Memory B cell (primary cell): ENCODE measurements around the gene QARS1.

Source experiments
- ATAC-seq: fragments of 150-1000 bp; cut with Tn5 transposase; 2 replicates; pipeline ENCODE4 v1.10.0; 2021; ENCODE audit warnings: low read depth, mild to moderate bottlenecking, moderate library complexity
- DNase-seq, 2 donors: peaks; one replicate each; pipeline ENCODE4 v3.0.0; 2022; ENCODE audit warnings: low spot score in 2 of 2
- H3K27ac Mint-ChIP-seq: one replicate; pipeline ENCODE4 v1.8.0; 2022; ENCODE audit warnings: mild to moderate bottlenecking, moderate library complexity, mixed read lengths
- H3K27me3 Mint-ChIP-seq: one replicate; pipeline ENCODE4 v1.8.0; 2022; ENCODE audit warnings: mixed read lengths
- H3K36me3 Mint-ChIP-seq: one replicate; pipeline ENCODE4 v1.8.0; 2022; ENCODE audit warnings: mild to moderate bottlenecking, mixed read lengths
- H3K4me1 Mint-ChIP-seq: one replicate; pipeline ENCODE4 v1.8.0; 2022; ENCODE audit warnings: mixed read lengths
- H3K4me3 Mint-ChIP-seq: one replicate; pipeline ENCODE4 v1.8.0; 2022; ENCODE audit warnings: mild to moderate bottlenecking, moderate library complexity, mixed read lengths
- H3K9me3 Mint-ChIP-seq: one replicate; pipeline ENCODE4 v1.8.0; 2022; ENCODE audit warnings: mixed read lengths

QARS1 gene

DNA sequence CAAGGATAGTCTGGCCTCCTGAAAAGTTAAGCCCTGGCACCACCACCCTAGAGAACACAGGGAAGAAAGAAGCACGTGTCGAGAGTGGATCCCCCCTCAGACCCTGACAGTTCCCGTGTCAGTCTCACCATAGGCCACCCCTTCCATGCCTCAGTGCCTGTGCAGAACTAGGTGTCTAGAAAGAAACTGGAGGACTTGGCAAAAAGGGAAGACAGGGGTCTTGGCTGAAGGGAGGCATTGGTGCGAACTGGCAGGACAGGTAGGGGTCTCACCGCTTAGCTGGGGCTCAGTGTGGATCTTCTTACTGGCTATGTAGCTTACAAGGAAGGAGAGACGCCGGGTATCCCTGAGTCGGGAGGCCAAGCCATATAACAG, 518 bp downstream of the QARS1 start:
- ATAC-seq: no peak
- H3K9me3 Mint-ChIP-seq: no peaks in the 10 kb centered on the region
- no peak for DNase-seq
- peaks cover 23% of the 10 kb centered on the region for H3K36me3 Mint-ChIP-seq
- peak overlapping the region; percentile 95 for H3K27ac Mint-ChIP-seq
- H3K4me3 Mint-ChIP-seq: peak overlapping the region; percentile 98
- no peaks in the 10 kb centered on the region for H3K27me3 Mint-ChIP-seq
- peaks cover 18% of the 10 kb centered on the region for H3K4me1 Mint-ChIP-seq

DNA sequence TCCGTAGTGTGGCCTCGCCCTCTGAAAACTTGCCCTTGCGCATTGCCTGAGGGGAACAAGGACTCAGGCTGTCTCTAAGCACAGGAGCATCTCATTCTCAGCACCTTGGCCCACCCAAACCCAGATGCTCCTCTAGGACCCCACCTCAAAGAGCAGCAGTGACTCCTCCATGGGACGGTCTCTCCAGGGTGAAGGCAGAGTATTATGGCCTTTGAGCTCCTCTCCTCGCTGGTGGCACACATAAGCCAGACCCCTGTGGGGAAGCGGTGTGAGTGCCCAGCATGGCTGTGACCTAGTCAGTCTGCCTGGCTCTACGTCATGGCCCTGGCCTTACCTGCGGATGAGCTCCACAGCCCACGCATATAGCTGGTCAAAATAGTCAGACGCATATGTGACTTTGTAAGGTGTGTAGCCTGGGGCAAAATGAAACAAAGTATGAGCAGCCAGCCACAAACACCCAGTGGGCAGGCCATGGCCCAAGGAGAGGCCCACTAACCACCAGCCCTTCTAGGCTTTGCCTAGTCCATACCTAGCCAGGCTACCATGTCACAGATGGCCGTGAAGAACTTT, 4.4 kb downstream of the QARS1 start:
- Mint-ChIP-seq H3K36me3 (peaks cover 27% of the 10 kb centered on the region), H3K4me1 (peaks cover 12% of the 10 kb centered on the region), H3K4me3 (no peak overlapping the region)

DNA sequence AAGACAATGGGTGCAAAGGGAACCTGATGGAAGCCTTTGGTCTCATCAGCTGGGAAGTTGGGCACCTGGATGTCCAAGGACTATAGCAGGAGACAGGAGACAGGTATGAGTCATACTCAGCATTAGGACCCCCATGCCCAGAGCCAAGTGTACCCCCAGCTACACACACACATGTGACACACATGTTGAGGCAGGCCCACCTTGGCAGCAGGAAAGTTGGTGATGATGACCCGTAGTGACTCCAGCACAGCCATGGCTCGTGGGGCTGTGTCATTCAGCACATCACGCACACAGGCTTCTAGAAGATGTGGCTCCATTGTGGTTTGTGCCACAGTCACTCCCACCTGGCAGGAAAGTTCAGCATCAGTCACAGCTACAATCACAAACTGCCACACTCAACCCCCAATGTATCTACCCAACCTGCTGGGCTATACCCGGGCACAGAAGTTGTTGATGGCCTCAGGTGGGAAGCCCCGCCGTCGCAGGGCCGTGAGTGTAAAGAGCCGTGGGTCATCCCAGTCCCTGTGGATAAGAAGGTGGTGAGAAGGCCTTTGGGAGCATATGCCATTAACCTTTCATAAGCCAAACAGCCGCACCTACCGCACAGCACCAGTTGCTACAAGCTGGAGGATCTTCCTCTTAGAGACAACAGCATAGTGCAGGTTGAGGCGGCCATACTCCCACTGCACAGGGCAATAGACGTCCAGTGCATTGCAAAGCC, 5.5 kb downstream of the QARS1 start:
- no peak overlapping the region for H3K4me3 Mint-ChIP-seq
- peaks cover 27% of the 10 kb centered on the region for H3K36me3 Mint-ChIP-seq
- DNase-seq (no peak), ATAC-seq (no peak)
- H3K4me1 Mint-ChIP-seq: peaks cover 11% of the 10 kb centered on the region
- no peak overlapping the region for H3K27ac Mint-ChIP-seq
- no peaks in the 10 kb centered on the region for H3K27me3 Mint-ChIP-seq
- H3K9me3 Mint-ChIP-seq: no peaks in the 10 kb centered on the region

More for the DNA sequence above, 4.4 kb downstream of the QARS1 start:
- H3K27ac Mint-ChIP-seq: no peak overlapping the region
- H3K27me3 Mint-ChIP-seq: no peaks in the 10 kb centered on the region
- ATAC-seq (no peak), DNase-seq (no peak)
- no peaks in the 10 kb centered on the region for H3K9me3 Mint-ChIP-seq

DNA sequence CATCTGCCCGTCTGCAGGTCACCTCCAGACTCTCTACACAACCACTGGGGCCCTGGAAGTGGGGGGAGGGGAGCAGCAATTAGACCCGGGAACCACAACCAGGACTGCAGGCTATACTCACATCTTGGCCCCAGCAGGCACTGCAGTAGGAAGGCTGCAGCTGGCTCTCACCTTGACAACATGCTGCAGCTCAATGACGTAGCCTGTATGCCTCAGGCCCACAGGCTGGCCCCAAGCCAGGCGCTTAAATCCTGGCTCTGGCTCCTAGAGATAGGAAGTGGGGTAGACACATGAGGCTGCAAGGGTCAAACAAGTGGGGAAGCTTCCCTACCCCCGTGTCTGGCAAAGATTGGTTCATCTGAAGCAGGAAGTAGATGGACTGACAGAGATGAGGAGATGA, 6.1 kb downstream of the QARS1 start:
- Mint-ChIP-seq H3K27ac (no peak overlapping the region), H3K4me3 (no peak overlapping the region), H3K9me3 (no peaks in the 10 kb centered on the region), H3K27me3 (no peaks in the 10 kb centered on the region), H3K36me3 (peaks cover 29% of the 10 kb centered on the region), H3K4me1 (peaks cover 4% of the 10 kb centered on the region)
- ATAC-seq (no peak), DNase-seq (no peak)

DNA sequence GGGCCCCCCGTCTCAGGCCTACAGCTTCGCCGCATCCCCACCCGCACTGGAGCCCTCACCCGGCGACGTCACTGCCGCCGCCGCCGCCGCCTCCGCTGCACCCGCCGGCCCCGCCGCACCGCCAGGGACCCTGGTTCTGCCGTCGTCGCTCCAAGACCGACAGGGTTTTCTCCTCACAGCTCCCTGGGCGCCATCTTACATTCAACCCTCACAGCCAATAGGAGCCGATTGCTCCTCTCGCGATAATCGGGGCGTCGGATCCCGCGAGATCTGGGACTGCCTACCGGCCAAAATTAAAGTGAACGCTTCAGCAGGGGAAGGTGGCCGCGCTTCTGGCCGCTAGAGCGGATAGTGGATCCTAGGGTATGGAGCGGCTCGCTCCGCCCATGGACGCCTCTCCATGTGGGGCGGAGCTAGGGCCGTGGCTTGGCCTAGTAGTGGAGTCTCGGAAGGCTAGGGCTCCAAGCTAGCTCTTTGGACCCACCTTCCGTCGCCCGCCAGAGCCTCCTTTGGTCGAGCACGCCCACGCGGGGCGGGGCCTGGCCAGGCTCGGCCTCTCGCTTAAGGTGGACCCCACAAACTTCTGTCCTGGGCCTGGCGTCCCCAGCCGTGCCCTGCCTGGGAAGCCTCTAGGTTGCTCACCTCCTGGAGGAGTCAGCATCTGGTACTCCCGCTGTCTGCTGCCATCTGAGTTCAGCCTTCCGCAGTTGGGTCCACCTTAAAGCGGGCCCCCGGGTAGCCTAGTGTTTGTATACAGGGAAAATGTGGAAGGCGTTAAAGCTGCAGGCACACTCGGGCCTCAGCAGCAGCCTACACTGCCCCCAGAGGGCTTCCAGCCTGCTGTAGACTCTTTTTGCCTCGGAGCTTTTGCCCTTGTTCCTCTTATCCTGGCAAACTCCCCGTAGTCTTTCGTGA, 10.4 kb downstream of the QARS1 start, which contains the start of gene QRICH1:
QRICH1 (minus strand) TSS at position 219 of the 915 bp plus-strand sequence. CDS start 17,054 bp downstream, outside the sequence.
- ATAC-seq: peak; percentile 77
- H3K9me3 Mint-ChIP-seq: no peaks in the 10 kb centered on the region

DNA sequence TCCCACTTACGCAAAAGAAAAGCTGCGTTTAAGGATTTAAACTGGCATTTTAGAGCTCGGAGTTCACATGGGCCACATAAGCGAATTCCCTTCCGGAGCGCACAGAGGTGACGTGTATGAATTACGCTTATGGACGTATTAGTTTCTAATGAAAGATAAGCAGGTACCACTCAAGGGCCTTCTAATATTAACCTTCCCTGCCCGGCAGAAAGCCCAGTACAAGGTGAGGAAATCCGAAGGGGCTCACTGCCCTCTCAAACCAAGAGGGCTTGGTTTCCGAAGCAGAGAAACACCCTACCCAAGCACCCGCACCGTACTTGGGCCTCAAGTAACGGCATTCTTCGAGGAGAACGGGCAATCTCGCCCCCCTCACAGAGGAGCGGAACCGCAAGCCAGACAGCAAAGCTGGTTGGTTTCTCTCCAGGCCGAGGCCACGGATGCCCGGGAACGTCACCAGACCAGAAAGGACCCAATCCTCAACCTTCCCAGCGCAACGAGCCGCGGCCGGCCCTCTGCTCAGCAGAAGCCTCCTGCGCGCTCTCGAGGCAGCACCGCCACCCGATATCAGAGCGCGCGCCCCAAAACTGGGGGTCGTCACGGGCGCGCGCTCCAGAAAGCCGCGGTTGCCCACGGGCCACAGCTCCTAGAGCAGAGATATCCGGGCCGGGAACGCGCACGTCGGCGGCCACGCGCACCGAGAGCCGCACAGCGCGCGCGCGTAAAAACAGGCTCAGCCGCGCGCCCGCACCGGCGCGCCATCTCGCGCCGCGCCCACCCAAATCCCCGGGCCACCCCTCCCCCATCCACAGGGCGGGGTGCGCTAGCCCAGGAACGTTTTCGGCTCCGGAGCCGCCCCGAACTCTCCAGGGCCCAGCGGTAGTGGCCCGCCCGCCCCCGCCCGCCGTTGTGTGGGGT, 11.4 kb downstream of the QARS1 start:
- Mint-ChIP-seq H3K27me3 (no peaks in the 10 kb centered on the region), H3K27ac (peak overlapping the region; percentile 96), H3K4me3 (peak overlapping the region; percentile 93), H3K9me3 (no peaks in the 10 kb centered on the region), H3K4me1 (peaks cover 13% of the 10 kb centered on the region), H3K36me3 (peaks cover 5% of the 10 kb centered on the region)
- DNase-seq (peak; percentile 77 to 86), ATAC-seq (peak; percentile 39)

More for the DNA sequence above, 10.4 kb downstream of the QARS1 start, which contains the start of gene QRICH1:
- Mint-ChIP-seq H3K27ac (peak within 1 kb of the TSS; percentile 96), H3K4me3 (peak within 1 kb of the TSS; percentile 93), H3K4me1 (peaks cover 13% of the 10 kb centered on the region), H3K27me3 (no peaks in the 10 kb centered on the region), H3K36me3 (peaks cover 10% of the 10 kb centered on the region)
- DNase-seq: peak; percentile 95 to 98

DNA sequence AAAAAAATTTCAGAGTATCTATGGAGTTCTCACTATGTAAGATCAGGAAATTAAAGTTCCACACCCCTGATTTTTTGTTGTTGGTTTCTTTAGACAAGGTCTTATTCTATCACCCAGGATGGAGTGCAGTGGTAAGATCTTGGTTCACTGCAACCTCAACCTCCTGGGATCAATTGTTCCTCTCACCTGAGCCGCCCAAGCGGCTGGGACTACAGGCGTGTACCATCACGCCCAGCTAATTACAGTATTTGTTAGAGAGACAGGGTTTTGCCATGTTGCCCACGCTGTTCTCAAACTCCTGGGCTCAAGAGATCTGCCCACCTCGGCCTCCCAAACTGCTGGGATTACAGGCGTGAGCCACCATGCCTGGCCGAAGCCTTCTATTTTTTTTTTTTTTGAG, 23.1 kb downstream of the QARS1 start:
- Mint-ChIP-seq H3K4me3 (no peak overlapping the region), H3K27me3 (no peaks in the 10 kb centered on the region), H3K9me3 (no peaks in the 10 kb centered on the region), H3K4me1 (peaks cover 6% of the 10 kb centered on the region), H3K36me3 (peaks cover 5% of the 10 kb centered on the region), H3K27ac (no peak overlapping the region)
- ATAC-seq (no peak), DNase-seq (no peak)

- no peaks in the 10 kb centered on the region for H3K27me3 Mint-ChIP-seq
- DNase-seq (no peak), ATAC-seq (no peak)
- H3K27ac Mint-ChIP-seq: no peak overlapping the region
- H3K4me3 Mint-ChIP-seq: no peak overlapping the region
- H3K4me1 Mint-ChIP-seq: peaks cover 8% of the 10 kb centered on the region
- H3K9me3 Mint-ChIP-seq: no peaks in the 10 kb centered on the region
- peaks cover 7% of the 10 kb centered on the region for H3K36me3 Mint-ChIP-seq
These were observed 25.3 kb downstream of the QARS1 start for GRCh38 chr3:49079270-49079669.

DNA sequence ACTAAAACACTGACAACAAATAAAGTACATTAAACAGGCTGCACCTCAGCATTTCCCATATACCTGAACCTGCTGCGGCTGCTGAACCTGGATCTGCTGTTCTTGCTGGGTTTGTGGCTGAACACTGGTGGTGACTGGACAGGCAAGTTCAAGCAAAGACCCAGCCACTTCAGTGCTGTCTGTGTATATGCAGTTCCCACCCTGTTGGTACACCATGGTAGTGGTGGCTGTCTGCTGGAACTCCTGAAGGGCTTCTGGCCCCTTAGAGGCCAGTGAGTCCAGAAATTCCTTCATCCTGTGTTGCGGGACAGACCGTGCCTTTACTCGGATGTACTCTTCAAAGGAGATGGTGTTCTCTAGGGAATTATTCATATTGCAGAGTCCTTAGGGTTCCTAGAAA, 27.9 kb downstream of the QARS1 start:
- ATAC-seq: no peak
- Mint-ChIP-seq H3K4me1 (peaks cover 8% of the 10 kb centered on the region), H3K36me3 (peaks cover 14% of the 10 kb centered on the region), H3K9me3 (no peaks in the 10 kb centered on the region), H3K27ac (no peak overlapping the region), H3K4me3 (no peak overlapping the region), H3K27me3 (no peaks in the 10 kb centered on the region)
- DNase-seq: no peak

DNA sequence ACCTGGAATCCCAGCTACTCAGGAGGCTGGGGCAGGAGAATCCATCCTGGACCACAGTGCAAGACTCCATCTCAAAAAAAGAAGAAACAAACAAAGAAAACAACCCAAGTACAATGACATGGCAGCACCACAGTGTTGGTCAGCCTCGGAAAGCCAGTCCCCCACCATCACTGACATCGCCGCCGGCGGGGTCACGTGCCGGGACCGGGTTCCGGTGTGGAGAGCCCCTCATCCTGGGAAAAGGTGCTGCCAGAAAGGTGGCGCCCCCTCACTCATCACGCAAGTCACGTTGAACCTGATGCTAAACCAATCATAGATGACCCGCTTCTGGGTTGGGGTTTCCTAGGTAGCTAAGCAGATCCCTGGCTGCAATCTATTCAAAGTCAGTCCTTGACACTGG, 28.4 kb downstream of the QARS1 start:
- ATAC-seq (no peak), DNase-seq (no peak)
- H3K36me3 Mint-ChIP-seq: peaks cover 15% of the 10 kb centered on the region
- no peaks in the 10 kb centered on the region for H3K27me3 Mint-ChIP-seq
- H3K4me1 Mint-ChIP-seq: peaks cover 8% of the 10 kb centered on the region
- H3K9me3 Mint-ChIP-seq: no peaks in the 10 kb centered on the region
- no peak overlapping the region for H3K4me3 Mint-ChIP-seq
- no peak overlapping the region for H3K27ac Mint-ChIP-seq

GRCh38 chr3:49058011-49058410, 46.5 kb downstream of the QARS1 start:
- DNase-seq: no peak
- no peak overlapping the region for H3K27ac Mint-ChIP-seq
- H3K36me3 Mint-ChIP-seq: peaks cover 20% of the 10 kb centered on the region
- H3K4me3 Mint-ChIP-seq: no peak overlapping the region
- H3K9me3 Mint-ChIP-seq: no peaks in the 10 kb centered on the region
- H3K4me1 Mint-ChIP-seq: peaks cover 2% of the 10 kb centered on the region
- no peaks in the 10 kb centered on the region for H3K27me3 Mint-ChIP-seq
- ATAC-seq: no peak

DNA sequence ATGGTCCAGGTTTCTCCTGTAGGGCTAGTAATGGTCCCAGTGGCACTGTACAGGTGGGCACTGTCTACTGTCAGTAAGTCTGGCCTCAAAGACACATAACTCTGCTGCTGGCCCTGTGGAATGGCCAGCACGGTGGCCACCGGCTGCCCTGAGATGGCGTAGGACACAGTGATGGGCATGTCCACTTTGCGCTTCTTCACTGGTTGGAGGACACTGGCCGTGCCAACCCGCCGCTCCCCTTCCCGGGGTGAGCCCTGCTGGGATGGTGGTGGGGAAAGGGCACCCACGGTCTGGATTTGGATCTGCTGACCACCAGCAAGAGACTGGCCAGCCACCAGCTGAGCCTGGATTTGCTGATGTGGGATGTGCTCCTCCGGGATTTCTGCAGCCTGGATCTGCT, 47.3 kb downstream of the QARS1 start:
- ATAC-seq: no peak
- Mint-ChIP-seq H3K36me3 (peaks cover 23% of the 10 kb centered on the region), H3K27me3 (no peaks in the 10 kb centered on the region)

DNA sequence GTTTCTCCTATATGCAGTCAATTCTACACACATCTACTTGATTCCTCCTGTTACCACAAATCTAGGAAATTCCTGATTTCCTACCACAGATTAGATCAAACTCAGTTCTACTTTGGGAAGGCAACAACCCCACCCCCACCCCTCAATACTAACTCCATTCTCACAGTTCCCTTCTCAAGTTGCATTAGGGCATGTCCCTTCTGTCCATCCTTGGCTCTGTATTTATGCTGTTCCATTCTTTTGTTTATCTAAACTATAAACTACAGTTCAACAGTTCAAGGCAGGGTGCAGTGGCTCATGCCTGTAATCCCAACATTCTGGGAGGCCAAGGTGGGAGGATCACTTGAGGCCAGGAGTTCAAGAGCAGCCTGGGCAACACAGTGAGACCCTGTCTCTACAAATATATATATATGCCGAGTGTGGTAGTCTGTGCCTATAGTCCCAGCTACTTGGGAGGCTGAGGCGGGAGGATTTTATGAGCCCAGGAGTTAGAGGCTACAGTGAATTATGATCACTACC, 50.2 kb downstream of the QARS1 start:
- H3K27me3 Mint-ChIP-seq: no peaks in the 10 kb centered on the region
- H3K36me3 Mint-ChIP-seq: peaks cover 29% of the 10 kb centered on the region
- DNase-seq: no peak
- H3K27ac Mint-ChIP-seq: no peak overlapping the region
- H3K4me1 Mint-ChIP-seq: peaks cover 9% of the 10 kb centered on the region
- ATAC-seq: no peak
- H3K4me3 Mint-ChIP-seq: no peak overlapping the region
- H3K9me3 Mint-ChIP-seq: no peaks in the 10 kb centered on the region

More for the DNA sequence above, 47.3 kb downstream of the QARS1 start:
- no peak overlapping the region for H3K4me3 Mint-ChIP-seq
- no peaks in the 10 kb centered on the region for H3K9me3 Mint-ChIP-seq
- H3K27ac Mint-ChIP-seq: no peak overlapping the region
- peaks cover 2% of the 10 kb centered on the region for H3K4me1 Mint-ChIP-seq
- no peak for DNase-seq
